ENCODE measurements around the gene DYRK1A. TPM values are rescaled to one million over a fixed set of nuclear protein-coding genes. Genes with fewer than 3 reads are reported as not detected.
A peak's percentile ranks its signal among the peaks of the same experiment; 100 is the strongest.

DYRK1A gene
- total and polyA plus RNA-seq, 10 of the 15 experiments (the other 5 are each of a cell fraction or from before 2014, with no cell fraction given), result 2.4 to 68.6 (median 30.7) TPM

- TF ChIP-seq BCLAF1 (IDR thresholded peaks at IDR 0.05) (no peak), TCF7 (IDR thresholded peaks at IDR 0.05; ENCODE audit: borderline replicate concordance) (no peak), CHD1 (IDR thresholded peaks at IDR 0.05; ENCODE audit: low read depth, low read length) (no peak)
Measured at GRCh38 chr21:37505963-37506362, 139.4 kb downstream of the DYRK1A start (continued).

GRCh38 chr21:37507716-37508115, 141.1 kb downstream of the DYRK1A start:
- WGBS (ENCODE audit: insufficient coverage, insufficient replicate concordance, low lambda C conversion rate, missing lambda C conversion rate), result 11% methylated on average over 3 of the region's 3 CpGs
- peak; percentile 76 for FAIRE-seq
- RAD21 ChIA-PET (ENCODE audit: unreplicated experiment), result no interaction called here
- POLR2A ChIA-PET, result no interaction called here
- no peak overlapping the region for H3K4me2 ChIP-seq (ENCODE audit: control insufficient read depth, insufficient read depth)
- H3K79me2 ChIP-seq (ENCODE audit: control insufficient read depth, insufficient read depth, low read length), result no peaks in the 10 kb centered on the region
- H3K4me1 ChIP-seq (ENCODE audit: control insufficient read depth, insufficient read depth, low read length), result peaks cover 8% of the 10 kb centered on the region
- intact Hi-C loops (cut with micrococcal nuclease; ENCODE audit: unreplicated experiment), result no loop called here
- no TSS peak for BruUV-seq (replicated peaks)
- SMC1A ChIA-PET (ENCODE audit: uncharacterized antibody, unreplicated experiment), result no interaction called here
- H3K4me3 ChIP-seq, result no peak overlapping the region
- no peak overlapping the region; the same call in 1 of the 2 replicates for H3K27ac ChIP-seq (ENCODE audit: control insufficient read depth, insufficient read depth)
- H4K20me1 ChIP-seq (ENCODE audit: control insufficient read depth, insufficient read depth), result no peaks in the 10 kb centered on the region
- no peak for ATAC-seq
- H2AFZ ChIP-seq (ENCODE audit: control insufficient read depth, low read depth, low read length), result no peak overlapping the region
- no peak for DNase-seq (ENCODE audit: low read depth, low spot score)
- CTCF ChIA-PET, result no interaction called here
- H3K9me3 ChIP-seq (replicated peaks; ENCODE audit: control insufficient read depth, insufficient read depth, low read length), result no peaks in the 10 kb centered on the region
- H3K9ac ChIP-seq (ENCODE audit: control insufficient read depth, insufficient read depth, low read length), result no peak overlapping the region
- TF ChIP-seq SUZ12 (IDR thresholded peaks at IDR 0.05; ENCODE audit: unreplicated experiment) (no peak), SMARCA5 (IDR thresholded peaks at IDR 0.05) (no peak), STAT1 (conservative IDR thresholded peaks at IDR 0.05) (no peak), HDGF (IDR thresholded peaks at IDR 0.05) (no peak), POLR2A (IDR thresholded peaks at IDR 0.05; ENCODE audit: low read depth, low read length) (no peak), ATF7 (IDR thresholded peaks at IDR 0.05; ENCODE audit: low read depth) (peak; percentile 37), SPI1 (IDR thresholded peaks at IDR 0.05; ENCODE audit: borderline replicate concordance, insufficient read depth, low read depth, low read length) (peak; percentile 41; the same call in 1 of the 2 replicates)
- in situ Hi-C loops (cut with MboI), result no loop called here
- H3K27me3 ChIP-seq (replicated peaks in 1 of 2; ENCODE audit: control insufficient read depth in 2 of 2, insufficient read depth in 2 of 2, low read length in 1 of 2), result no peaks in the 10 kb centered on the region
- H3K36me3 ChIP-seq (ENCODE audit: control insufficient read depth in 2 of 2, insufficient read depth in 2 of 2, low read length in 1 of 2), result peaks cover 21 to 58% of the 10 kb centered on the region in 2 experiments

Measured in GM12878 (cell line).